ENCODE results near the gene MBD6. TPM values are rescaled to one million over a fixed set of nuclear protein-coding genes. Genes with fewer than 3 reads are reported as not detected.

MBD6 gene
- total and polyA plus RNA-seq, 7 donors = 13.5 to 52.8 (median 16.2) TPM

GRCh38 chr12:57514720-57515407 lies 7.8 kb upstream of the MBD6 start:
- WGBS, 2 donors = 90 to 93% methylated on average over 9 of the region's 9 CpGs
- no peak overlapping the region for H3K27ac ChIP-seq
- TF ChIP-seq CTCF (IDR thresholded peaks at IDR 0.05) (no peak), EP300 (IDR thresholded peaks at IDR 0.05) (no peak), POLR2AphosphoS5 (IDR thresholded peaks at IDR 0.05) (no peak), POLR2A (IDR thresholded peaks at IDR 0.05) (no peak)

GRCh38 chr12:57515408-57515933 lies 7.2 kb upstream of the MBD6 start:
- peaks cover 47 to 71% (median 53%) of the 10 kb centered on the region in 4 donors for H3K36me3 ChIP-seq
- no peaks in the 10 kb centered on the region for H3K27me3 ChIP-seq
- intact Hi-C loops (cut with DNase I) = no loop called here
- DNase-seq = no peak
- no peak overlapping the region for H3K27ac ChIP-seq
- H3K4me3 ChIP-seq = no peak overlapping the region
- H3K9me3 ChIP-seq = no peaks in the 10 kb centered on the region
- H3K4me1 ChIP-seq = peaks cover 0 to 30% (median 28%) of the 10 kb centered on the region in 4 donors
- TF ChIP-seq POLR2A (IDR thresholded peaks at IDR 0.05) (no peak), EP300 (IDR thresholded peaks at IDR 0.05) (no peak), POLR2AphosphoS5 (IDR thresholded peaks at IDR 0.05) (no peak), CTCF (IDR thresholded peaks at IDR 0.05) (no peak)
- 77 to 84% methylated on average over 3 of the region's 3 CpGs for WGBS, 2 donors

More at GRCh38 chr12:57514720-57515407, 7.8 kb upstream of the MBD6 start:
- no peak overlapping the region for H3K4me3 ChIP-seq
- peaks cover 0 to 30% (median 28%) of the 10 kb centered on the region in 4 donors for H3K4me1 ChIP-seq
- no peaks in the 10 kb centered on the region for H3K9me3 ChIP-seq
- intact Hi-C loops (cut with DNase I) = no loop called here
- H3K36me3 ChIP-seq = peaks cover 47 to 77% (median 55%) of the 10 kb centered on the region in 4 donors
- no peaks in the 10 kb centered on the region for H3K27me3 ChIP-seq
- DNase-seq = no peak

GRCh38 chr12:57515934-57516541 lies 6.6 kb upstream of the MBD6 start:
- WGBS, 2 donors = 87 to 88% methylated on average over 11 of the region's 11 CpGs
- H3K9me3 ChIP-seq = no peaks in the 10 kb centered on the region
- DNase-seq = no peak
- intact Hi-C loops (cut with DNase I) = no loop called here
- H3K4me1 ChIP-seq = peaks cover 0 to 33% (median 31%) of the 10 kb centered on the region in 4 donors
- H3K27ac ChIP-seq = peak overlapping the region in 2 of 4 donors; percentile 95 to 100
- no peak overlapping the region for H3K4me3 ChIP-seq
- no peak for TF ChIP-seq POLR2A (IDR thresholded peaks at IDR 0.05)
- TF ChIP-seq CTCF (IDR thresholded peaks at IDR 0.05) = no peak
- TF ChIP-seq POLR2AphosphoS5 (IDR thresholded peaks at IDR 0.05) = no peak
- no peak for TF ChIP-seq EP300 (IDR thresholded peaks at IDR 0.05)
- peaks cover 47 to 65% (median 53%) of the 10 kb centered on the region in 4 donors for H3K36me3 ChIP-seq
- no peaks in the 10 kb centered on the region for H3K27me3 ChIP-seq

GRCh38 chr12:57516617-57517153 lies 5.9 kb upstream of the MBD6 start:
- TF ChIP-seq POLR2AphosphoS5 (IDR thresholded peaks at IDR 0.05) = no peak
- no peak for TF ChIP-seq POLR2A (IDR thresholded peaks at IDR 0.05)
- no peak for TF ChIP-seq EP300 (IDR thresholded peaks at IDR 0.05)
- no peak for TF ChIP-seq CTCF (IDR thresholded peaks at IDR 0.05)
- intact Hi-C loops (cut with DNase I) = no loop called here
- Histone ChIP-seq H3K27ac (peak overlapping the region; percentile 95 to 100 (median 98)), H3K27me3 (no peaks in the 10 kb centered on the region), H3K9me3 (no peaks in the 10 kb centered on the region), H3K36me3 (peaks cover 41 to 59% (median 48%) of the 10 kb centered on the region in 4 donors), H3K4me1 (peaks cover 0 to 39% (median 38%) of the 10 kb centered on the region in 4 donors), H3K4me3 (no peak overlapping the region)
- whole genome bisulfite sequencing, 2 donors = 90 to 94% methylated on average over 11 of the region's 11 CpGs
- DNase-seq = no peak
